GM21381 (cell line): ENCODE results near the gene NRARP.
"Not testable (repeated sequence)": the region's sequence is repeated elsewhere in the genome, so short reads cannot be mapped to it uniquely, and the experiment has no call there.

Source experiments
- ATAC-seq: cut with Tn5 transposase; IDR thresholded peaks from one replicate; pipeline ENCODE4 v1.9.1; 2021; ENCODE audit warnings: mild to moderate bottlenecking, moderate library complexity; ENCODE audit not compliant: unreplicated experiment

The NRARP gene

DNA sequence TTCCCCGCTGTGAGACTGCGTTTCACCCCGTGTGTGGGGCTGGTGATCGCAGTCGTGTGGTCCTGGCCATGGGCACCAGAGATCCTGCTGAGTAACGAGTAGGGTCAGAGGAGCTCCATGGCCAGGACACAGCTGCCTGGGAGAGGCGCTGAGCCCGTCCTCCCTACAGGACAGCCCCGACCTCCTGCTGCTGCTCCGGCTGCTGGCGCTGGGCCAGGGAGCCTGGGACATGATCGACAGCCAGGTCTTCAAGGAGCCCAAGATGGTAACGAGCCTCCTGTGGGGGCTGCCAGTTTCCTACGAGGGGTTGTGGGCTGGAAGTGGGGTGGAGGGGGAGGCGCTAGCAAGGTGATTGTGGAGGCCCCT, 35.9 kb downstream of the NRARP start:
- ATAC-seq, result no peak

- no peak for ATAC-seq
Measured at GRCh38 chr9:137265496-137266161, 36.4 kb downstream of the NRARP start.

GRCh38 chr9:137264067-137264466, 38.0 kb downstream of the NRARP start:
- ATAC-seq, result no peak

DNA sequence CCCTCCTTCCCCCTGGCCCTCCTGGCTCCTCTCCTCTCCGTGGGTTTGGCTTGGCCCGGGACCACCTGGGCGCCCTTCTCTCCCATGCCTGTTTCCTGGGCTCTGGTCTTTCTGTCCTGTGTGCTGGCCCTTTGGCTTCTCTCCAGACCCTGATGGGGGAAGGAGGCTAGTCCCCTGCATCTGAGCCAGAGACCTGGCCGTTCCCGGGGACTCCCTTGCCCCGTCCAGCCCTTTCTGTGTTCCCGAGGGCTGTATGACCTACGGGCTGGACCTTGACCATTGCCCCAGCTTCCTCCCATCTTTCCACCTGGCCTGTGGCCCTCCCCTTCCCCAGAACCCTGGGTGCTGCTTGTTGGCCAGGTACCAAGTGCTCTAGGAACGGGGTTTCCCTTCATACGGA, 38.6 kb downstream of the NRARP start:
- ATAC-seq, result no peak

GRCh38 chr9:137262909-137263285, 39.2 kb downstream of the NRARP start:
- ATAC-seq, result no peak

DNA sequence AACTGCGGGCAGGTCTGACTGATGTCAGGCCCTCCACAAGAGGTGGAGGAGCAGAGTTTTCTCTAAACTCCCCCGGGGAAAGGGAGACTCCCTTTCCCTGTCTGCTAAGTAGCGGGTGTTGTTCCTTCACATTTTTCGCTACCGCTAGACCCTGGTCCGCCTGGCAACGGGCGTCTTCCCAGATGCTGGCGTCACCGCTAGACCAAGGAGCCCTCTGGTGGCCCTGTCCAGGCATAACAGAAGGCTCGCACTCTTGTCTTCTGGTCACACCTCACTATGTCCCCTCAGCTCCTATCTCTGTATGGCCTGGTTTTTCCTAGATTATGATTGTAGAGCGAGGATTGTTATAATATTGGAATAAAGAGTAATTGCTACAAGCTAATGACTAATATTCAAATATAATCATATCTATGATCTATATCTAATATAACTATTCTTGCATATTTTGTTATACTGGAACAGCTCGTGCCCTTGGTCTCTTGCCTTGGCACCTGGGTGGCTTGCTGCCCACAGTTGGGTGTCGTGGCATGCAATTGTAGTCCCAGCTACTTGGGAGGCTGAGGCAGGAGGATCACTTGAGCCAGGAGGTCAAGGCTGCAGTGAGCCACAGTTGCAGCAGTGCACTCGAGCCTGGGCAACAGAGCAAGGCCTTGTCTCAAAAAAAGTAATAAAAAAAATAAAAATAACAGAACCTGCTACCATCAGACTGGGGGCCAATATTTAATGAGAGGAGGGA, 39.7 kb downstream of the NRARP start:
- ATAC-seq, result not testable (repeated sequence)

DNA sequence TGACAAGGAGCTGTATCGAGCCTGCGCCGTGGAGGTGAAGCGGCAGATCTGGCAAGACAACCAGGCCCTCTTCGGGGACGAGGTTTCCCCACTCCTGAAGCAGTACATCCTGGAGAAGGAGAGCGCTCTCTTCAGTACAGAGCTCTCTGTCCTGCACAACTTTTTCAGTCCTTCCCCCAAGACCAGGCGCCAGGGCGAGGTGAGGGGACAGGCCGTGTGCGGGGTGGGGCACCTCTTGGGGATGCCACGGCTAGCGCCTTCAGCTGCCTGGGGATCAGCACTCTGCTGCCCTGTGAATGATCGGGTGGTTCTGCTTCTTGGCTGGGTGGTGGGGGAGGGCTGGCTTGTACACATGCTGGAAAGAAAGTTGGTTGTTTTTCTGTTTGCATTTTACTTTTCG, 45.2 kb downstream of the NRARP start:
- ATAC-seq, result no peak

GRCh38 chr9:137256362-137256761, 45.7 kb downstream of the NRARP start:
- no peak for ATAC-seq

DNA sequence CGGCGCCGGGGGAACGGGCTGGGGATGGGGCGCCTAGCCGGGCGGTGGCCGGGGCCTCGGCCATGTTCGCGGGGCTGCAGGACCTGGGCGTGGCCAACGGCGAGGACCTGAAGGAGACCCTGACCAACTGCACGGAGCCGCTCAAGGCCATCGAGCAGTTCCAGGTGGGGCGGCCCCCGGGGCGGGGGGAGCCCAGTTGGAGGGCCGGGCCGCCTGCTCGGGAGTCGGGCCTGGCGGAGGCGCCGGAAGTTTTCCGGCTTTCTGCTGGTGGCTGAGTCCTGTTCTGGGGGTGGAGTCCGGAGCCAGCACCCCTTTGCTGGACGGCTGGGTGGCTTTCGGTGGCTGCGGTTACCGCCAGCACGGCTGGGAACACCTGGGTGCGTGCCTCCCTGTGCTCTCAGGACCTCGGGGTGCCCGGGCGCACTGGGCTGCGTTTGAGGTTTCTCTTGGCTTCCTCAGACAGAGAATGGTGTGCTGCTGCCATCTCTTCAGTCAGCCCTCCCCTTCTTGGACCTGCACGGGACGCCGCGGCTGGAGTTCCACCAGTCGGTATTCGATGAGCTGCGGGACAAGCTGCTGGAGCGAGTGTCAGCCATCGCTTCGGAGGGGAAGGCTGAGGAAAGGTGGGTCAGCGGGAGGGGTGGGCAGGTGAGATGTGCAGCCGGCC, 46.5 kb downstream of the NRARP start:
- ATAC-seq, result no peak

DNA sequence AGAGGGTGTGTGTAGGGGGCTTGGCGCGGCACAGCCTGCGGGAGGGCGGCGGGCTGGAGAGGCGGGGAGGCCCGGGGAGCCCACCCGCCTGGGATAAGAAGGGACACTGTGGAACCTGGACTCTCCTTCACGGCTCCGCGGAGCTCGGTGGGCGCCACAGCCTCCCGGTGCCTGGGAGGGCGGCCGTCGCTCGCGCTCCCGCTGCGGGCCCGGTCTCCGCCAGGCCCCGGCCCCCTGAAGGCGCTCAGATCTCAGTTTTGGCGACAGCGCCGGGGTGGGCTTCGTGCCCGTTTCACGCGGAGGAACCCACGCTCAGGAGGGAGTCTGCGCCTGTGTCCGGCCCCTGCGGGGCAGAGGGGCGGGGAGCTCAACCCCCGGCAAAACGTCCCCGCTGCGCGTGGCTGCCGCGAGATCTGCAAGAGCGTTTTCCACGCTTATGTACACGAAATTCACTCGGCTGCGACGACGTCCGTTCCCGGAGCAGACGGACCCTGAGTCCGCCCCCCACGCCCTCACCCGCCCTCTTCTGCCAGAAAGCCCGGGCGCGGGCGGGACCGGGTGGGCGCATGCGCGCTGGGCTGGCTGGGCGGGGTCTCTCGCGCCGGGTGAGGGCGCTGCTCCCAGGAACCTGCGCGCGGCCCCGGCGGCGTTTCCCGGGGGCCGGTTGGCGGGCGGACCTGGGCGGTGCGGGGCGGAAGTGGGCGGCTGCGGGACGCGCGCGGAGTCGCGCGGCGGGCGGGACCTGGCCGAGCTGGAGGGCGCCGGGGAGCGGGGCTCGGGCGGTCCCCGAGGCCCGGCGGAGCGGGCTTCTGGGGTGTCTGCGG, 47.2 kb downstream of the NRARP start, which contains the start of gene NELFB:
Gene NELFB, plus strand, starts transcription at position 704 of the 824 bp plus-strand sequence.
- ATAC-seq, result peak; percentile 81

- no peak for ATAC-seq
Measured at GRCh38 chr9:137253717-137254623, 48.1 kb downstream of the NRARP start.

DNA sequence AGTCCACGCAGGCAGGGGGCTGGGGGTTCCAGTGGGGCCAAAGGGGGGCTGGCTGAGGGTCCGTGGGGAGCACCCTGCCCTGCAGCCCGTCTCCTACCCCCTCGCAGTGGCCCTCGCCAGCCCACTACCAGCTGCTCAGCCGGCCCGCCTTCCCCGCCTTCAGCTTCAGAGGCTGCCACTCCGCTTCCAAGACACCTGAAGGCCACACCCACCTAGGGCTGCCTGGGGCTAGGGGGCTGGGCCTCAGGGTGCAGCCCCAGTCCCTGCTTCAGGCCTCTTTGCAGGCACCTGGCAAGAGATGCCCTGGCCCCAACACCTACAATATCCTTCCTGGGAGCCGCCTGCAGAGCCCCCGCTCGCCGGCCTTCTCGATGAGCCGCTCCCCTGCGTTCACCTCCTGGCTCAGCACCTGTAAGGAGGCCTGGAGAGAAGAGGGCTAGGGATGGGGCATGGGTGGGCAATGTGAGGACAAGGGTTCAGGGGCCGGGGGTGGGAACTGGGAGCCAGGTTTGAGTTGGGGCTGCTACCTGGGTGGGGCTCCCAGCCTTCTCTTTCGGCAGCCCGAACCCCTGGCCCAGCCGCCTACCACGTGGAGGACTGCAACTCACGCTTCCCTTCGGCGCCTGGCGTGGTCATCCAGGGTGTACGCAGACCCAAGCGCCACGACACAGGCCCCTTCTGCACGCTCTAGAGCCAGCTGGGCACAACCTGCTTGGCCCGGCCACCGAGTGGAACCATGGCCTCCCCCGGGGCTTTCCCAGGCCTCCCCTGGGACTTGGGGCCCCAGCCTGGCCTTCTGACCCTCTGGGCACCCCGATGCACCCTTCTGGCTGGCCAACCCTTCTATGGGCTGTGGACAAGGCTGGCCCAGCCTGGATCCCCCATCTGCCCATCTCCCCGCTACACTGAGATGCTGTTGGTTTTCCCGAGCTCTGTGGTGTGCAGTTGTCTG, 49.2 kb downstream of the NRARP start:
- ATAC-seq, result no peak

DNA sequence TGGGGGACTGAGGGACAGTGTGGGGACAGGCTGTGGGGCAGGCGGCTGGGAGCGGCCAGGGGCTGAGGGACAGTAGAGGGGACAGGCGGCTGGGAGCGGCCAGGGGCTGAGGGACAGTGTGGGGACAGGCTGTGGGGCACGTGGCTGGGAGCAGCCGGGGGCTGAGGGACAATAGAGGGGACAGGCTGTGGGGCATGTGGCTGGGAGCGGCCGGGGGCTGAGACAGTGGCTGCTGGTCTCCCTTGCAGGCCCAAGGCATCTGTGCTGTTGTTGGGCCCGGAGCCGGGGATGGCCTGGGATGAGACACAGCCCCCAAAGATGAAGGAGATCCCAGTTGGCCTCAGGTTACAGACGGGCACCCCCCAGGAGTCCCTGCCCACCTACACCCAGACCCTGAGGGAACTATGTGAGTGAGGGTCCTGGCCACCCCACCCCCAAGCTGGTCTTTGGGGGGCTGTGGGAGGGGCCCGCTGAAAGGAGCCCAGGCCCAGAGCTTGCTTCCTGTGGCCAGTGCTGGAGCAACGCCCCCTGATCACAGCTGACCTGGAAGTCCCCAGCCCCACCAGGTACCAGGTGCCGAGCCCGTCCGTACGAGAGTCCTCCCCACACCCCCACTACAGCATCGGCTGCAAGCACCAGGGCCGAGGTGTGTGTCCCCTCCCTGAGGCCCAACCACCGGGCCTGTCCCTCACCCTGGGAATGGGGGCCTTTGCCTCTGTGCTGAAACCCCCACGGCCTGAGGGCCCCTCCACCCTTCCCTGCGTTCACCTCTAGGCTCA, 50.4 kb downstream of the NRARP start:
- ATAC-seq, result no peak

- ATAC-seq, result no peak
Measured at GRCh38 chr9:137251194-137251461, 50.9 kb downstream of the NRARP start, which contains the start of gene STPG3. Gene STPG3 (plus strand): TSS chr9:137251286. CDS start chr9:137251287, 1 bp downstream.

- ATAC-seq, result no peak
Measured at GRCh38 chr9:137250329-137251193, 51.5 kb downstream of the NRARP start.
